HCT116 (cell line): ENCODE results near the gene SEC24B. TPM values are rescaled to one million over a fixed set of nuclear protein-coding genes. Genes with fewer than 3 reads are reported as not detected.

Experiments used
- ATAC-seq: fragments of 200-7000 bp; cut with Tn5 transposase; 2 replicates; pipeline ENCODE4 v1.9.1; 2020; ENCODE audit warnings: mild to moderate bottlenecking, moderate library complexity
- BruUV-seq: library from RNA; stranded (reverse); fragments of 400-500 nt; replicated peaks from 2 replicates; lab custom pipeline; 2021; lab: Mats Ljungman, UMichigan
- CTCF ChIA-PET: fragments of 300-600 bp; sonication (Branson Sonifier 250); formaldehyde crosslinking; loops from one replicate; lab custom pipeline; 2021; ENCODE audit warnings: antibody characterized with exemption; lab: Charles Lee
- POLR2A ChIA-PET: fragments of 300-600, 350-600 bp; sonication (Branson Sonifier 250); formaldehyde crosslinking; loops from one replicate; lab custom pipeline; 2021; ENCODE audit warnings: antibody characterized with exemption; lab: Charles Lee
- RAD21 ChIA-PET, 2 experiments: fragments of 300-600 bp; sonication (Branson Sonifier 250); formaldehyde crosslinking; loops; one replicate each; lab custom pipeline; 2023; ENCODE audit warnings: low total read pairs in 2 of 2; ENCODE audit not compliant: uncharacterized antibody in 2 of 2, unreplicated experiment in 2 of 2, low non-redundant PET in 1 of 2; lab: Charles Lee
- DNase-seq: peaks from one replicate; pipeline ENCODE4 v3.0.0-alpha.2; 2010; ENCODE audit warnings: low read depth, low spot score
- H2AFZ ChIP-seq: fragments of 200-600 bp; shearing (Covaris generic), sonication (generic); 2 replicates; pipeline ENCODE4 v1.6.1; 2017; ENCODE audit warnings: low read depth, mixed run types, mixed read lengths, antibody characterized with exemption, low read length; ENCODE audit not compliant: poor library complexity, severe bottlenecking
- H3K27ac ChIP-seq: 2 replicates; pipeline ENCODE4 v1.5.1; 2012; ENCODE audit warnings: low read depth, low read length
- H3K27me3 ChIP-seq: fragments of 200-600 bp; sonication (generic); 2 replicates; pipeline ENCODE4 v1.6.1; 2016; ENCODE audit warnings: mixed run types, low read length, mixed read lengths; ENCODE audit not compliant: insufficient read depth
- H3K36me3 ChIP-seq, 2 experiments: fragments of 200-500 bp in 1 of 2; fragments of 200-600 bp in 1 of 2; sonication (Bioruptor generic) in 1 of 2; sonication (generic) in 1 of 2; 2 replicates each; pipeline versions ENCODE4 v1.5.1 to v1.6.1; 2014 to 2016; ENCODE audit warnings: low read length in 2 of 2, inconsistent platforms in 1 of 2, mixed read lengths in 1 of 2, mixed run types in 1 of 2; ENCODE audit not compliant: insufficient read depth in 2 of 2, control insufficient read depth in 1 of 2
- H3K4me1 ChIP-seq, 2 experiments: fragments of 200-600 bp in 1 of 2; sonication (generic) in 1 of 2; 2 replicates each; pipeline versions ENCODE4 v1.5.1 to v1.6.1; 2012 to 2017; ENCODE audit warnings: low read length in 2 of 2, inconsistent platforms in 1 of 2, mild to moderate bottlenecking in 1 of 2, mixed read lengths in 1 of 2, mixed run types in 1 of 2, moderate library complexity in 1 of 2; ENCODE audit not compliant: insufficient read depth in 2 of 2, control insufficient read depth in 1 of 2
- H3K4me2 ChIP-seq: fragments of 200-600 bp; sonication (generic); 2 replicates; pipeline ENCODE4 v1.6.1; 2017; ENCODE audit warnings: mixed run types, low read length, mixed read lengths
- H3K4me3 ChIP-seq, 2 experiments: fragments of 200-600 bp in 1 of 2; sonication (generic) in 1 of 2; replicated peaks in 1 of 2; 2 replicates each; pipeline ENCODE4 v1.5.1; 2011 to 2016; ENCODE audit warnings: low read length in 2 of 2, control low read depth in 1 of 2, low read depth in 1 of 2, mild to moderate bottlenecking in 1 of 2, mixed read lengths in 1 of 2, mixed run types in 1 of 2
- H3K79me2 ChIP-seq: fragments of 200-600 bp; sonication (generic); 2 replicates; pipeline ENCODE4 v1.6.1; 2017; ENCODE audit warnings: mild to moderate bottlenecking, mixed run types, low read length, moderate library complexity, mixed read lengths; ENCODE audit not compliant: insufficient read depth
- H3K9ac ChIP-seq: fragments of 200-600 bp; sonication (generic); 2 replicates; pipeline ENCODE4 v1.6.1; 2016; ENCODE audit warnings: low read length, mixed read lengths
- H3K9me2 ChIP-seq: fragments of 200-600 bp; sonication (generic), shearing (Covaris generic); 2 replicates; pipeline ENCODE4 v1.6.1; 2017; ENCODE audit warnings: mixed run types, mild to moderate bottlenecking, moderate library complexity; ENCODE audit not compliant: insufficient read depth
- H3K9me3 ChIP-seq, 2 experiments: fragments of 200-500 bp in 1 of 2; fragments of 200-600 bp in 1 of 2; sonication (Bioruptor generic) in 1 of 2; sonication (generic) in 1 of 2; 2 replicates each; pipeline ENCODE4 v1.6.1; 2014 to 2017; ENCODE audit warnings: low read length in 2 of 2, mixed read lengths in 2 of 2, inconsistent platforms in 1 of 2, low read depth in 1 of 2, mild to moderate bottlenecking in 1 of 2, mixed run types in 1 of 2, moderate library complexity in 1 of 2; ENCODE audit not compliant: control insufficient read depth in 1 of 2, insufficient read depth in 1 of 2
- H4K20me1 ChIP-seq: fragments of 200-600 bp; sonication (generic), shearing (Covaris generic); 2 replicates; pipeline ENCODE4 v1.6.1; 2017; ENCODE audit warnings: mixed run types, mild to moderate bottlenecking, moderate library complexity; ENCODE audit not compliant: insufficient read depth
- CBX3 ChIP-seq: IDR thresholded peaks from 2 replicates; pipeline ENCODE4 v1.6.1; 2012; ENCODE audit warnings: low read depth
- CEBPB ChIP-seq: IDR thresholded peaks from 2 replicates; pipeline ENCODE4 v1.6.1; 2012; ENCODE audit warnings: low read depth
- EGR1 ChIP-seq: IDR thresholded peaks from 2 replicates; pipeline ENCODE4 v1.6.1; 2012; ENCODE audit warnings: low read depth
- FOSL1 ChIP-seq: IDR thresholded peaks from 2 replicates; pipeline ENCODE4 v1.6.1; 2012; ENCODE audit warnings: low read depth
- JUND ChIP-seq: IDR thresholded peaks from 2 replicates; pipeline ENCODE4 v1.6.1; 2012
- POLR2A ChIP-seq: IDR thresholded peaks from 2 replicates; pipeline ENCODE4 v1.7.0; 2011; ENCODE audit warnings: borderline replicate concordance; ENCODE audit not compliant: insufficient read depth, insufficient read length; ENCODE audit errors: extremely low read depth
- RAD21 ChIP-seq: IDR thresholded peaks from 2 replicates; pipeline ENCODE4 v1.6.1; 2012; ENCODE audit warnings: low read depth, mild to moderate bottlenecking
- SP1 ChIP-seq: IDR thresholded peaks from 2 replicates; pipeline ENCODE4 v1.6.1; 2012; ENCODE audit warnings: low read depth
- SRF ChIP-seq: IDR thresholded peaks from 2 replicates; pipeline ENCODE4 v1.6.1; 2012; ENCODE audit warnings: low read depth
- TCF7L2 ChIP-seq: IDR thresholded peaks from 2 replicates; pipeline ENCODE4 v1.7.0; 2011; ENCODE audit warnings: borderline replicate concordance, inconsistent platforms; ENCODE audit not compliant: insufficient read depth, insufficient read length; ENCODE audit errors: extremely low read depth
- YY1 ChIP-seq: IDR thresholded peaks from 2 replicates; pipeline ENCODE4 v1.6.1; 2011; ENCODE audit warnings: low read length, low read depth, moderate library complexity, mild to moderate bottlenecking; ENCODE audit not compliant: insufficient replicate concordance; ENCODE audit errors: extremely low read depth
- ZBTB33 ChIP-seq: IDR thresholded peaks from 2 replicates; pipeline ENCODE4 v1.6.1; 2011; ENCODE audit warnings: mild to moderate bottlenecking, low read length, moderate library complexity; ENCODE audit not compliant: insufficient replicate concordance; ENCODE audit errors: extremely low read depth
- ZFX ChIP-seq: fragments of 450-650 bp; IDR thresholded peaks from 2 replicates; pipeline ENCODE4 v1.6.1; 2017
- ZNF274 ChIP-seq: fragments of 200-500 bp; sonication (Bioruptor generic); IDR thresholded peaks from 2 replicates; pipeline ENCODE4 v1.6.1; 2014; ENCODE audit warnings: mild to moderate bottlenecking, low read depth, low read length, inconsistent platforms
- intact Hi-C: fragments of 100-400 bp; cut with micrococcal nuclease; formaldehyde crosslinking; loops from 2 replicates; pipeline ENCODE4 v1.10.0; 2022
- total RNA-seq: library from RNA; stranded (reverse); gene quantifications from one replicate; pipeline ENCODE4 v1.2.1, GENCODE V29; 2021; ENCODE audit not compliant: unreplicated experiment

Gene SEC24B
- total RNA-seq, 1 experiment from 2014 or later: 33.0 TPM

- TSS peak; percentile 84 for BruUV-seq
- H2AFZ ChIP-seq: peak overlapping the region; percentile 82
- TF ChIP-seq SP1 (no peak), RAD21 (no peak), SRF (no peak), POLR2A (no peak), TCF7L2 (no peak), EGR1 (no peak), ZFX (no peak), CEBPB (no peak), YY1 (no peak), CBX3 (no peak), FOSL1 (no peak), ZBTB33 (no peak), JUND (no peak), ZNF274 (no peak)
- CTCF ChIA-PET: no interaction called here
- no peaks in the 10 kb centered on the region for H4K20me1 ChIP-seq
- intact Hi-C loops: no loop called here
- peak overlapping the region; percentile 78 for H3K9ac ChIP-seq
- POLR2A ChIA-PET: no interaction called here
- H3K79me2 ChIP-seq: 0 out of 2 replicates have a peak, but pooled peaks cover 5% of the 10 kb centered on the region
- peak overlapping the region; percentile 66; the same call in 1 of the 2 replicates for H3K27ac ChIP-seq
- peak overlapping the region; percentile 97 for H3K4me2 ChIP-seq
- H3K4me1 ChIP-seq: peaks cover 6 to 16% of the 10 kb centered on the region in 2 experiments; a peak in 3 of 4 replicates
- ATAC-seq (peak; percentile 31), DNase-seq (no peak)
- no peaks in the 10 kb centered on the region for H3K36me3 ChIP-seq
- H3K9me2 ChIP-seq: no peaks in the 10 kb centered on the region
- RAD21 ChIA-PET: no interaction called here
- peak overlapping the region; percentile 76 to 86 for H3K4me3 ChIP-seq
- no peaks in the 10 kb centered on the region for H3K27me3 ChIP-seq
- no peaks in the 10 kb centered on the region for H3K9me3 ChIP-seq
Observed at GRCh38 chr4:109559625-109559982, 126.0 kb downstream of the SEC24B start.
